Measurements from ENCODE around the gene OXSR1.
A peak's percentile ranks its signal among the peaks of the same experiment; 100 is the strongest.
"Not testable (repeated sequence)": the region's sequence is repeated elsewhere in the genome, so short reads cannot be mapped to it uniquely, and the experiment has no call there.

OXSR1 gene

GRCh38 chr3:38146504-38146903 is 18.8 kb upstream of the OXSR1 start:
- no peak for DNase-seq

- DNase-seq = no peak
Observed at GRCh38 chr3:38147421-38147820, 17.9 kb upstream of the OXSR1 start.

GRCh38 chr3:38148311-38148882 is 16.9 kb upstream of the OXSR1 start:
- DNase-seq = no peak

- DNase-seq = peak; percentile 60
Observed at GRCh38 chr3:38149708-38150107, 15.6 kb upstream of the OXSR1 start.

GRCh38 chr3:38150780-38151528 is 14.4 kb upstream of the OXSR1 start:
- DNase-seq = no peak

- no peak for DNase-seq
Observed at GRCh38 chr3:38151667-38152265, 13.6 kb upstream of the OXSR1 start.

- DNase-seq = no peak
Observed at GRCh38 chr3:38152609-38153008, 12.7 kb upstream of the OXSR1 start.

- no peak for DNase-seq
Observed at GRCh38 chr3:38153221-38153620, 12.1 kb upstream of the OXSR1 start.

GRCh38 chr3:38154033-38154494 is 11.3 kb upstream of the OXSR1 start:
- no peak for DNase-seq

GRCh38 chr3:38154625-38155255 is 10.6 kb upstream of the OXSR1 start:
- no peak for DNase-seq

- DNase-seq = no peak
Observed at GRCh38 chr3:38155825-38156224, 9.5 kb upstream of the OXSR1 start.

- DNase-seq = no peak
Observed at GRCh38 chr3:38157117-38157516, 8.2 kb upstream of the OXSR1 start.

- DNase-seq = no peak
Observed at GRCh38 chr3:38157595-38157994, 7.7 kb upstream of the OXSR1 start.

- no peak for DNase-seq
Observed at GRCh38 chr3:38158472-38158871, 6.9 kb upstream of the OXSR1 start.

- DNase-seq = not testable (repeated sequence)
Observed at GRCh38 chr3:38160704-38161103, 4.6 kb upstream of the OXSR1 start.

GRCh38 chr3:38163117-38163840 is 2.1 kb upstream of the OXSR1 start:
- no peak for DNase-seq

- DNase-seq = no peak
Observed at GRCh38 chr3:38163841-38164642, 1.3 kb upstream of the OXSR1 start.

- no peak for DNase-seq
Observed at GRCh38 chr3:38164643-38164951, 740 bp upstream of the OXSR1 start.

GRCh38 chr3:38165722-38166387 is 518 bp downstream of the OXSR1 start:
- no peak for DNase-seq

- DNase-seq = no peak
Observed at GRCh38 chr3:38167591-38167990, 2.3 kb downstream of the OXSR1 start.

- DNase-seq = no peak
Observed at GRCh38 chr3:38168151-38169026, 3.1 kb downstream of the OXSR1 start.
